Ishikawa (cell line): ENCODE results near the gene DUSP8.

Experiments used
- CEBPB ChIP-seq: IDR thresholded peaks from 2 replicates; pipeline ENCODE4 v1.6.1; 2012
- CREB1 ChIP-seq: IDR thresholded peaks from 2 replicates; pipeline ENCODE4 v1.6.1; 2012; ENCODE audit warnings: low read depth
- EGR1 ChIP-seq: IDR thresholded peaks from 2 replicates; pipeline ENCODE4 v1.6.1; 2012
- EP300 ChIP-seq: IDR thresholded peaks from 2 replicates; pipeline ENCODE4 v1.6.1; 2012; ENCODE audit warnings: borderline replicate concordance
- FOXM1 ChIP-seq: IDR thresholded peaks from 2 replicates; pipeline ENCODE4 v1.6.1; 2012; ENCODE audit warnings: low read depth, borderline replicate concordance
- RAD21 ChIP-seq: IDR thresholded peaks from 2 replicates; pipeline ENCODE4 v1.6.1; 2012; ENCODE audit warnings: low read depth
- TAF1 ChIP-seq: IDR thresholded peaks from 2 replicates; pipeline ENCODE4 v1.6.1; 2012; ENCODE audit warnings: low read depth, mild to moderate bottlenecking
- TCF12 ChIP-seq: IDR thresholded peaks from 2 replicates; pipeline ENCODE4 v1.6.1; 2012; ENCODE audit warnings: low read depth
- TEAD4 ChIP-seq: IDR thresholded peaks from 2 replicates; pipeline ENCODE4 v1.6.1; 2012
- YY1 ChIP-seq: IDR thresholded peaks from 2 replicates; pipeline ENCODE4 v1.6.1; 2012; ENCODE audit warnings: low read depth
- ZBTB7A ChIP-seq: IDR thresholded peaks from 2 replicates; pipeline ENCODE4 v1.6.1; 2012; ENCODE audit warnings: low read depth
- TF ChIP-seq, protein P1 (sequence below): IDR thresholded peaks from 2 replicates; pipeline ENCODE4 v1.6.1; 2012
- TF ChIP-seq, protein P2 (sequence below): IDR thresholded peaks from 2 replicates; pipeline ENCODE4 v1.6.1; 2012; ENCODE audit warnings: low read depth, mild to moderate bottlenecking
- TF ChIP-seq, protein P3 (sequence below): IDR thresholded peaks from 2 replicates; pipeline ENCODE4 v1.6.1; 2012

DNA sequence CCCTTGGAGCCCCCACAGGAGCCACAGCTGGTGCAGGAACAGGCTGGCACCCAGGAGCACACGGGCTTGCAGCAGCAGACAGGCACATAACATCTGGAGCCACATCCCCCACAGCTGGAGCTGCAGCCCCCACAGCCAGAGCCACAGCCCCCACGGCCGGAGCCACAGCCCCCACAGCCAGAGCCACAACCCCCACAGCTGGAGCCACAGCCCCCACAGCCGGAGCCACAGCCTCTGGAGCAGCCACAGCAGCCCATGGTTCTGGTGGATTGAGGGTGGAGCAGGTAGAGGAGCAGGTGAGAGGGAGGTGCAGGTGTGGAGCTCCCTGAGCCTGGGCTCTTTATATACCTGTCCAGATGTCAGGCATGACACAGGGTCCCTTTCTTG, 25.9 kb upstream of the DUSP8 start, which contains the start of gene KRTAP5-2:
- TF ChIP-seq, protein P1, sequence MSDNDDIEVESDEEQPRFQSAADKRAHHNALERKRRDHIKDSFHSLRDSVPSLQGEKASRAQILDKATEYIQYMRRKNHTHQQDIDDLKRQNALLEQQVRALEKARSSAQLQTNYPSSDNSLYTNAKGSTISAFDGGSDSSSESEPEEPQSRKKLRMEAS: no peak
- TF ChIP-seq TAF1 (no peak), RAD21 (no peak), EGR1 (no peak), EP300 (no peak), TEAD4 (no peak), TCF12 (no peak), CREB1 (no peak), YY1 (no peak), CEBPB (no peak), FOXM1 (no peak), ZBTB7A (no peak)
- TF ChIP-seq, protein P2, sequence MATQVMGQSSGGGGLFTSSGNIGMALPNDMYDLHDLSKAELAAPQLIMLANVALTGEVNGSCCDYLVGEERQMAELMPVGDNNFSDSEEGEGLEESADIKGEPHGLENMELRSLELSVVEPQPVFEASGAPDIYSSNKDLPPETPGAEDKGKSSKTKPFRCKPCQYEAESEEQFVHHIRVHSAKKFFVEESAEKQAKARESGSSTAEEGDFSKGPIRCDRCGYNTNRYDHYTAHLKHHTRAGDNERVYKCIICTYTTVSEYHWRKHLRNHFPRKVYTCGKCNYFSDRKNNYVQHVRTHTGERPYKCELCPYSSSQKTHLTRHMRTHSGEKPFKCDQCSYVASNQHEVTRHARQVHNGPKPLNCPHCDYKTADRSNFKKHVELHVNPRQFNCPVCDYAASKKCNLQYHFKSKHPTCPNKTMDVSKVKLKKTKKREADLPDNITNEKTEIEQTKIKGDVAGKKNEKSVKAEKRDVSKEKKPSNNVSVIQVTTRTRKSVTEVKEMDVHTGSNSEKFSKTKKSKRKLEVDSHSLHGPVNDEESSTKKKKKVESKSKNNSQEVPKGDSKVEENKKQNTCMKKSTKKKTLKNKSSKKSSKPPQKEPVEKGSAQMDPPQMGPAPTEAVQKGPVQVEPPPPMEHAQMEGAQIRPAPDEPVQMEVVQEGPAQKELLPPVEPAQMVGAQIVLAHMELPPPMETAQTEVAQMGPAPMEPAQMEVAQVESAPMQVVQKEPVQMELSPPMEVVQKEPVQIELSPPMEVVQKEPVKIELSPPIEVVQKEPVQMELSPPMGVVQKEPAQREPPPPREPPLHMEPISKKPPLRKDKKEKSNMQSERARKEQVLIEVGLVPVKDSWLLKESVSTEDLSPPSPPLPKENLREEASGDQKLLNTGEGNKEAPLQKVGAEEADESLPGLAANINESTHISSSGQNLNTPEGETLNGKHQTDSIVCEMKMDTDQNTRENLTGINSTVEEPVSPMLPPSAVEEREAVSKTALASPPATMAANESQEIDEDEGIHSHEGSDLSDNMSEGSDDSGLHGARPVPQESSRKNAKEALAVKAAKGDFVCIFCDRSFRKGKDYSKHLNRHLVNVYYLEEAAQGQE: no peak
- TF ChIP-seq, protein P3, sequence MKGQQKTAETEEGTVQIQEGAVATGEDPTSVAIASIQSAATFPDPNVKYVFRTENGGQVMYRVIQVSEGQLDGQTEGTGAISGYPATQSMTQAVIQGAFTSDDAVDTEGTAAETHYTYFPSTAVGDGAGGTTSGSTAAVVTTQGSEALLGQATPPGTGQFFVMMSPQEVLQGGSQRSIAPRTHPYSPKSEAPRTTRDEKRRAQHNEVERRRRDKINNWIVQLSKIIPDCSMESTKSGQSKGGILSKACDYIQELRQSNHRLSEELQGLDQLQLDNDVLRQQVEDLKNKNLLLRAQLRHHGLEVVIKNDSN: no peak
